NT2/D1 (cell line): ENCODE data around the gene ZNF484.
"Not testable (repeated sequence)": the region's sequence is repeated elsewhere in the genome, so short reads cannot be mapped to it uniquely, and the experiment has no call there.

ENCODE experiments used
- SUZ12 ChIP-seq: IDR thresholded peaks from 2 replicates; pipeline ENCODE4 v1.6.1; 2011; ENCODE audit not compliant: insufficient read length, insufficient read depth; ENCODE audit errors: extremely low read depth
- YY1 ChIP-seq: IDR thresholded peaks from 2 replicates; pipeline ENCODE4 v1.6.1; 2011; ENCODE audit not compliant: insufficient read length, insufficient read depth
- ZNF274 ChIP-seq: IDR thresholded peaks from 2 replicates; pipeline ENCODE4 v1.6.1; 2011; ENCODE audit warnings: mild to moderate bottlenecking, low read depth, low read length

DNA sequence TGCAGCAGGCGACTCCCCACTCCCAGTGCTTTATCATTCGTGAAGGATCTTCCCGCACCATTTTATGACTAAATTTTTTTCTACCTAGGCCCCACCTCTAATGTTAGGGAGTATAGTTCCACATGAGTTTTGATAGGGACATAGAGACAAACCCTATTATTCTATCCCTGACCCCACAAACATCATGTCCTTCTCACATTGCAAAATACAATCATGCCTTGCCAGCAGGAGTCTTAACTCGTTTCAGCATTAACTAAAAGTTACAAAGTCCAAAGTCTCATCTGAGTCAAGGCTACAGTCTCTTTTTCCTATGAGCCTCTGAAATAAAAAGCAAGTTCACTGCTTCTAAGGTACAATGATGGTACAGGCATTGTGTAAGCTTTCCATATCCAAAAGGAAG, 14.4 kb upstream of the ZNF484 start:
- TF ChIP-seq YY1, SUZ12, ZNF274: not testable (repeated sequence)
